ENCODE data around the gene SAA1.

Gene SAA1

DNA sequence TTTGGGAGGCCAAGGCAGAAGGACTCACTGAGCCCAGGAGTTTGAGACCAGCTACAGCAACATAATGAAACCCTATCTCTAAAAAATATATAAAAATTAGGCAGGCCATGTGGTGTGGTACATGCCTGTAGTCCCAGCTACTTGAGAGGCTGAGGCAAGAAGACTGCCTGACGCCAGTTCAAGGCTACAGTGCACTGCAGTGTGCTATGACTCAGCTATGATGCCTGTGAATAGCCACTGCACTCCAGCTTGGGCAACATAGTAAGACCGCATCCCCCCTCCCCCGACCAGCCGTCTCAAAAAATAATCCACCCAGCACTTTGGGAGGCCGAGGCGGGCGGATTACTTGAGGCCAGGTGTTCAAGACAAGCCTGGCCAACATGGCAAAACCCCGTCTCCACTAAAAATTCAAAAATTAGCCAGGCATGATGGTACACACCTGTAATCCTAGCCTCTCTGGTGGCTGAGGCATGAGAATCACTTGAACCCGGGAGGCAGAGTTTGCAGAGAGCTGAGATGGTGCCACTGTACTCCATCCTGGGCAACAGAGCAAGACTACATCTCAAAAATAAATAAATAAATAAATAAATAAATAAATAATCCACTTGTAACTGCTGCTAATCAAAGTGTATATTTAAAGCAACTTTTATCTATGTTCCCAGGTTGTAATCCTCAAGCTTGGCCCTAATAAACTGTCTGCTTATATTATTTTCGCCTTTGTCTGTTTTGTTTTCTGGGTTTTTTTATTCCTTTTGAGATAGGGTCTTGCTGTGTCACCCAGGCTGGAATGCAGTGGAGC, 48.1 kb downstream of the SAA1 start:
- no peak overlapping the region for H3K27ac ChIP-seq
- no peaks in the 10 kb centered on the region for H3K36me3 ChIP-seq (ENCODE audit: insufficient read depth)
- no peak overlapping the region for H2AFZ ChIP-seq (ENCODE audit: low read depth)
- peaks cover 14% of the 10 kb centered on the region; the same call in 1 of the 2 replicates for H3K79me2 ChIP-seq (ENCODE audit: insufficient read depth, low read depth)
- no peaks in the 10 kb centered on the region for H4K20me1 ChIP-seq (ENCODE audit: insufficient read depth)
- H3K4me2 ChIP-seq = no peak overlapping the region
- no peak overlapping the region for H3K4me3 ChIP-seq (IDR thresholded peaks at IDR 0.05; ENCODE audit: insufficient read depth, low read depth, low read length)
- H3K27me3 ChIP-seq (ENCODE audit: insufficient read depth, low read depth) = no peaks in the 10 kb centered on the region
- no peak overlapping the region for H3K9ac ChIP-seq
- TF ChIP-seq, protein P1, sequence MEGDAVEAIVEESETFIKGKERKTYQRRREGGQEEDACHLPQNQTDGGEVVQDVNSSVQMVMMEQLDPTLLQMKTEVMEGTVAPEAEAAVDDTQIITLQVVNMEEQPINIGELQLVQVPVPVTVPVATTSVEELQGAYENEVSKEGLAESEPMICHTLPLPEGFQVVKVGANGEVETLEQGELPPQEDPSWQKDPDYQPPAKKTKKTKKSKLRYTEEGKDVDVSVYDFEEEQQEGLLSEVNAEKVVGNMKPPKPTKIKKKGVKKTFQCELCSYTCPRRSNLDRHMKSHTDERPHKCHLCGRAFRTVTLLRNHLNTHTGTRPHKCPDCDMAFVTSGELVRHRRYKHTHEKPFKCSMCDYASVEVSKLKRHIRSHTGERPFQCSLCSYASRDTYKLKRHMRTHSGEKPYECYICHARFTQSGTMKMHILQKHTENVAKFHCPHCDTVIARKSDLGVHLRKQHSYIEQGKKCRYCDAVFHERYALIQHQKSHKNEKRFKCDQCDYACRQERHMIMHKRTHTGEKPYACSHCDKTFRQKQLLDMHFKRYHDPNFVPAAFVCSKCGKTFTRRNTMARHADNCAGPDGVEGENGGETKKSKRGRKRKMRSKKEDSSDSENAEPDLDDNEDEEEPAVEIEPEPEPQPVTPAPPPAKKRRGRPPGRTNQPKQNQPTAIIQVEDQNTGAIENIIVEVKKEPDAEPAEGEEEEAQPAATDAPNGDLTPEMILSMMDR (conservative IDR thresholded peaks at IDR 0.05; ENCODE audit: low read depth, low read length) = no peak
- H3K4me1 ChIP-seq (ENCODE audit: low read depth, poor library complexity, severe bottlenecking) = no peaks in the 10 kb centered on the region

DNA sequence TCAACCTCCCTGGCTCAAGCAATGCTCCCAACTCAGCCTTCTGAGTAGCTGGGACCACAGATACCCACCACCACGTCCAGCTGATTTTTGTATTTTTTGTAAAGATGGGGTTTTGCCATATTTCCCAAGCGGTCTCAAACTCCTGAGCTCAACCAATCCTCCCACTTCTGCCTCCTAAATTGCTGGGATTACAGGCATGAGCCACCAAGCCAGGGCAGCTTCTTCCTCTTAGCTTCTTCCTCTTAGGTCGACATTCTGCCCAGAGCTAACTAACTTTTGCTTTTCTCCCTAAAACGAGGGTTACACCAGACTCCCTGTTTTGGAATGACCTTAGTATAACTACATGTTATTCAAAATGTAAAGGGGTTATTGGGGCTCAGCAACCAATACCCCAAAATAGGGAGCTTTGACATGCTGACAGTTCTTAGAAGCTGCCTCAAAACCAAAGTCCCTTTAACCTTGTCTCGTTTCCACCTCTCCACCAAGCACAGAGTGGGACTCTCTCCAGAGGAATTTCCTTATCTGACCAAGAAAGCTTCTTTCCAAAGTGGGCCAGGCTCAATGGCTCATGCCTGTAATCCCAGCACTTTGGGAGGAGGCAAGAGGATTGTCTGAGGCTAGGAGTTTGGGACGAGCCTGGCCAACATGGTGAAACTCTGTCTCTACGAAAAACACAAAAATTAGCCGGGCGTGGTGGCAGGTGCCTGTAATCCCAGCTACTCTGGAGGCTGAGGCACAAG, 48.9 kb downstream of the SAA1 start:
- Histone ChIP-seq H3K27me3 (ENCODE audit: insufficient read depth, low read depth) (no peaks in the 10 kb centered on the region), H3K36me3 (ENCODE audit: insufficient read depth) (no peaks in the 10 kb centered on the region), H3K4me1 (ENCODE audit: low read depth, poor library complexity, severe bottlenecking) (peaks cover 7% of the 10 kb centered on the region), H4K20me1 (ENCODE audit: insufficient read depth) (no peaks in the 10 kb centered on the region), H3K79me2 (ENCODE audit: insufficient read depth, low read depth) (peaks cover 21% of the 10 kb centered on the region; the same call in 1 of the 2 replicates), H2AFZ (ENCODE audit: low read depth) (no peak overlapping the region), H3K4me2 (no peak overlapping the region), H3K4me3 (IDR thresholded peaks at IDR 0.05; ENCODE audit: insufficient read depth, low read depth, low read length) (no peak overlapping the region), H3K9ac (no peak overlapping the region), H3K27ac (no peak overlapping the region)
- TF ChIP-seq, protein P1 (conservative IDR thresholded peaks at IDR 0.05; ENCODE audit: low read depth, low read length) = no peak

DNA sequence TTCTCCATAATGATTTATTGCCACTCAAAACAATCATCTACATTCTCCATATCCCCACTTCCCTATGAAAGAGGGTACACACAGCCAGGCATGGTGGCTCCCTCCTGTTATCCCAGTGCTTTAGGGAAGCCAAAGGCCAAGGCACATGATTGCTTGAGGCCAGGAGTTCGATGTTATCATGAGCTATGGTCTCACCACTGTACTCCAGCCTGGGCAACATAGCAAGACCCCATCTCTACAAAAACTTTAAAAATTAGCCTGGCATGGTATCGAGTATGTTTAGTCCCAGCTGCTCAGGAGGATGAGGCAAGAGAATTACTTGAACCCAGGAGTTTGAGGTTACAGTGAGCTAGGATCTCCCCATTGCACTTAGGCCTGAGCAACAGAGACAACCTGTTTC, 49.8 kb downstream of the SAA1 start:
- no peak overlapping the region for H3K4me2 ChIP-seq
- H3K36me3 ChIP-seq (ENCODE audit: insufficient read depth) = no peaks in the 10 kb centered on the region
- no peak overlapping the region for H3K9ac ChIP-seq
- no peaks in the 10 kb centered on the region for H4K20me1 ChIP-seq (ENCODE audit: insufficient read depth)
- no peak overlapping the region for H2AFZ ChIP-seq (ENCODE audit: low read depth)
- H3K4me1 ChIP-seq (ENCODE audit: low read depth, poor library complexity, severe bottlenecking) = peaks cover 16% of the 10 kb centered on the region
- peaks cover 30% of the 10 kb centered on the region; the same call in 1 of the 2 replicates for H3K79me2 ChIP-seq (ENCODE audit: insufficient read depth, low read depth)
- no peaks in the 10 kb centered on the region for H3K27me3 ChIP-seq (ENCODE audit: insufficient read depth, low read depth)
- H3K4me3 ChIP-seq (IDR thresholded peaks at IDR 0.05; ENCODE audit: insufficient read depth, low read depth, low read length) = no peak overlapping the region
- H3K27ac ChIP-seq = no peak overlapping the region
- TF ChIP-seq, protein P1 (conservative IDR thresholded peaks at IDR 0.05; ENCODE audit: low read depth, low read length) = no peak

DNA sequence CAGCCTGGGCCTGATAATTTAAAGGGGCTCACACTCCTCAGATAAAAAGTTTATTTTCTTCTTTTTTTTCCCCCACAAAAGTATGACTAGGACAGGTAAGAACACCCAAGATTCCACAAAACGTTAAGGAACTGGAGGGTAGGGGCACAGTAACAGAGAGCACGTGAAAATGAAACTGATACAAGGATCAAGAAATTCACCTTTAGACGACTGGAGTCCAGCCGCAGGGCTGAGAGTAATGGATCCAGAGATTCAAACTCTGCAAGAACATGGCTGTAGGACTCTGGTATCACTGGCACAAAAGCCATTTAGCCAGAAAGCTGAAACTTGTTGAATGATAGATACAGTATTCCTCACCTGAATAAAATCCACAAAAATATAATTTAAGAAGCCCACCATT, 51.5 kb downstream of the SAA1 start:
- no peak overlapping the region for H3K27ac ChIP-seq
- H3K9ac ChIP-seq = no peak overlapping the region
- H3K4me1 ChIP-seq (ENCODE audit: low read depth, poor library complexity, severe bottlenecking) = peaks cover 19% of the 10 kb centered on the region
- TF ChIP-seq, protein P1 (conservative IDR thresholded peaks at IDR 0.05; ENCODE audit: low read depth, low read length) = no peak
- H4K20me1 ChIP-seq (ENCODE audit: insufficient read depth) = no peaks in the 10 kb centered on the region
- peaks cover 35% of the 10 kb centered on the region for H3K79me2 ChIP-seq (ENCODE audit: insufficient read depth, low read depth)
- no peak overlapping the region for H3K4me2 ChIP-seq
- H3K36me3 ChIP-seq (ENCODE audit: insufficient read depth) = no peaks in the 10 kb centered on the region
- H3K27me3 ChIP-seq (ENCODE audit: insufficient read depth, low read depth) = no peaks in the 10 kb centered on the region
- no peak overlapping the region for H2AFZ ChIP-seq (ENCODE audit: low read depth)
- H3K4me3 ChIP-seq (IDR thresholded peaks at IDR 0.05; ENCODE audit: insufficient read depth, low read depth, low read length) = no peak overlapping the region

All from KMS-11 (cell line).